ENCODE results near the gene KCND2. TPM values are rescaled to one million over a fixed set of nuclear protein-coding genes. Genes with fewer than 3 reads are reported as not detected.

KCND2 gene
- total and polyA plus RNA-seq, 7 donors: 0.04 to 2.7 (median 0.15) TPM

- Histone ChIP-seq H3K27me3 (ENCODE audit: insufficient read depth in 3 of 3, low read length in 2 of 3) (no peaks in the 10 kb centered on the region), H3K4me3 (no peak overlapping the region), H3K36me3 (ENCODE audit: insufficient read depth in 1 of 2, low read depth in 1 of 2) (no peaks in the 10 kb centered on the region), H3K4me1 (no peaks in the 10 kb centered on the region), H3K27ac (no peak overlapping the region), H3K9me3 (no peaks in the 10 kb centered on the region)
- no peak for TF ChIP-seq CTCF (IDR thresholded peaks at IDR 0.05)
- ATAC-seq (no peak), DNase-seq (no peak)
- intact Hi-C loops (cut with DNase I): loop anchor here in 1 of 2 donors (5.0 kb wide), 1 partner anchor 154 kb away; no protein-coding TSS in a partner anchor
- 94 to 98% (median 94%) methylated on average over 3 of the region's 3 CpGs for WGBS, 3 donors
These were observed 520.4 kb downstream of the KCND2 start for GRCh38 chr7:120793213-120793936.

GRCh38 chr7:120794106-120794729, 521.2 kb downstream of the KCND2 start:
- H3K9me3 ChIP-seq: no peaks in the 10 kb centered on the region
- H3K4me3 ChIP-seq: no peak overlapping the region
- intact Hi-C loops (cut with DNase I): loop anchor here in 1 of 2 donors (5.0 kb wide), 1 partner anchor 153 kb away; no protein-coding TSS in a partner anchor
- ATAC-seq (peak in 1 of 4 donors; percentile 44), DNase-seq (no peak)
- 57 to 68% (median 62%) methylated on average over 4 of the region's 4 CpGs for WGBS, 3 donors
- no peak for TF ChIP-seq CTCF (IDR thresholded peaks at IDR 0.05)
- H3K27ac ChIP-seq: no peak overlapping the region
- no peaks in the 10 kb centered on the region for H3K4me1 ChIP-seq
- no peaks in the 10 kb centered on the region for H3K27me3 ChIP-seq (ENCODE audit: insufficient read depth in 3 of 3, low read length in 2 of 3)
- H3K36me3 ChIP-seq (ENCODE audit: insufficient read depth in 1 of 2, low read depth in 1 of 2): no peaks in the 10 kb centered on the region

- 96 to 98% (median 97%) methylated on average over 7 of the region's 7 CpGs for WGBS, 3 donors
- Histone ChIP-seq H3K9me3 (no peaks in the 10 kb centered on the region), H3K4me1 (no peaks in the 10 kb centered on the region), H3K27ac (no peak overlapping the region), H3K36me3 (ENCODE audit: insufficient read depth in 1 of 2, low read depth in 1 of 2) (peaks cover 0 to 2% of the 10 kb centered on the region in 2 donors), H3K4me3 (no peak overlapping the region), H3K27me3 (ENCODE audit: insufficient read depth in 3 of 3, low read length in 2 of 3) (no peaks in the 10 kb centered on the region)
- intact Hi-C loops (cut with DNase I): no loop called here
- DNase-seq (no peak), ATAC-seq (no peak)
- no peak for TF ChIP-seq CTCF (IDR thresholded peaks at IDR 0.05)
These were observed 524.2 kb downstream of the KCND2 start for GRCh38 chr7:120797026-120797645.

GRCh38 chr7:120799147-120799546, 526.2 kb downstream of the KCND2 start:
- WGBS, 3 donors: 95 to 100% (median 98%) methylated on average over 1 of the region's 1 CpG
- ATAC-seq: no peak
- no peaks in the 10 kb centered on the region for H3K9me3 ChIP-seq
- no peak for TF ChIP-seq CTCF (IDR thresholded peaks at IDR 0.05)
- no peaks in the 10 kb centered on the region for H3K27me3 ChIP-seq (ENCODE audit: insufficient read depth in 3 of 3, low read length in 2 of 3)
- no peak overlapping the region for H3K4me3 ChIP-seq
- H3K4me1 ChIP-seq: no peaks in the 10 kb centered on the region
- no peak for DNase-seq
- intact Hi-C loops (cut with DNase I): no loop called here
- H3K27ac ChIP-seq: no peak overlapping the region
- H3K36me3 ChIP-seq (ENCODE audit: insufficient read depth in 1 of 2, low read depth in 1 of 2): peaks cover 0 to 3% of the 10 kb centered on the region in 2 donors
